ENCODE measurements around the gene CHRND.

Gene CHRND

DNA sequence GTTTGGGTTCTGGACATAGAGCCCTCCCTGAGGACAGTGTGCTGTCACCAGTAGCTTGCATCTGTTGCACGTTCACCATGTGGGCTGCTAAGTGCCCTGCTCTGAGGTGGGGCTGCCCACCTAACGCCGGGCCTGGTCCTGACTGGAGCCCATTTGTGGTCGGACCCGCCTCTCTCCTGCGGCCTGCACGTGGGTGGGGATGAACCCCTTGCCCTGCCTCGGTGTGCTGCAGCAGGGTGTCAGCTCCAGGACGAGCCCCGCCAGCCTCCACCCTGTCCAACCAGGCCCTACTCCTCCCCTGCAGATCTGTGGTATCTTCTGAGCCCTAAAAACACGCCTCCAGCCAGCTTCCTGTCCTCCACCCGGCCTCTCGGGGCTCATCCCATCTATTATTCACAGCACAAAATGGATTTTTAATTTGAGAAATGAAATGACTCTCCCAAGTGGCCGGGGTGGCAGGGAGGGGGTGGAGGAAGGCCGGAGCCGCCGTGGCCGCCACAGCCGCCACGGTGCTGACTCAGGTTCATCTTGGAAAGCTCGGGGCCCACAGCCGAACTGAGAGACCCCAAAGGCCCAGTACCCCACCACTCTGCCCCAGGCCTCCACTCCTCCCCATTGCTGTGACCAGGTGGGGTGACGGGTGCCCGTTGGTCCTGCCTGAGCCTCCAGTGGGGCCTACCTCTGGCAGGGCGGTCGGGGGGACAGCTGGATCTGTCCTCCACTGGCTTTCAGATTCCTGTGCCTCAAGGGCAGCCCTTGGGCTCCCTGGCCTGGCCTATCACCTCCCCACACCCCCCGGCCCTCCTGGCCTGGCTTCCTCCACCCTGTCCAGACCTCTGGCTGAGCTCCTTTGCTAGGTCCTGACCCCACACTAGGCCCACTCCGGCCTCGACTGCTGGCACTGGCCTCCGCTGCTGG lies 35.5 kb upstream of the CHRND start:
- Histone ChIP-seq H3K4me3 (replicated peaks; ENCODE audit: insufficient read depth, low read length) (no peak overlapping the region), H3K27ac (replicated peaks) (no peak overlapping the region), H3K27me3 (ENCODE audit: insufficient read depth, poor library complexity, severe bottlenecking) (peaks cover 40% of the 10 kb centered on the region)
- no peak for TF ChIP-seq CTCF (IDR thresholded peaks at IDR 0.05; ENCODE audit: insufficient read depth, low read length)
- TF ChIP-seq GABPA (IDR thresholded peaks at IDR 0.05; ENCODE audit: low read depth): no peak
- TF ChIP-seq SPI1 (IDR thresholded peaks at IDR 0.05; ENCODE audit: borderline replicate concordance, low read depth): no peak
- no peak for TF ChIP-seq POLR2AphosphoS5 (IDR thresholded peaks at IDR 0.05; ENCODE audit: low read depth)
- TF ChIP-seq, protein P1, sequence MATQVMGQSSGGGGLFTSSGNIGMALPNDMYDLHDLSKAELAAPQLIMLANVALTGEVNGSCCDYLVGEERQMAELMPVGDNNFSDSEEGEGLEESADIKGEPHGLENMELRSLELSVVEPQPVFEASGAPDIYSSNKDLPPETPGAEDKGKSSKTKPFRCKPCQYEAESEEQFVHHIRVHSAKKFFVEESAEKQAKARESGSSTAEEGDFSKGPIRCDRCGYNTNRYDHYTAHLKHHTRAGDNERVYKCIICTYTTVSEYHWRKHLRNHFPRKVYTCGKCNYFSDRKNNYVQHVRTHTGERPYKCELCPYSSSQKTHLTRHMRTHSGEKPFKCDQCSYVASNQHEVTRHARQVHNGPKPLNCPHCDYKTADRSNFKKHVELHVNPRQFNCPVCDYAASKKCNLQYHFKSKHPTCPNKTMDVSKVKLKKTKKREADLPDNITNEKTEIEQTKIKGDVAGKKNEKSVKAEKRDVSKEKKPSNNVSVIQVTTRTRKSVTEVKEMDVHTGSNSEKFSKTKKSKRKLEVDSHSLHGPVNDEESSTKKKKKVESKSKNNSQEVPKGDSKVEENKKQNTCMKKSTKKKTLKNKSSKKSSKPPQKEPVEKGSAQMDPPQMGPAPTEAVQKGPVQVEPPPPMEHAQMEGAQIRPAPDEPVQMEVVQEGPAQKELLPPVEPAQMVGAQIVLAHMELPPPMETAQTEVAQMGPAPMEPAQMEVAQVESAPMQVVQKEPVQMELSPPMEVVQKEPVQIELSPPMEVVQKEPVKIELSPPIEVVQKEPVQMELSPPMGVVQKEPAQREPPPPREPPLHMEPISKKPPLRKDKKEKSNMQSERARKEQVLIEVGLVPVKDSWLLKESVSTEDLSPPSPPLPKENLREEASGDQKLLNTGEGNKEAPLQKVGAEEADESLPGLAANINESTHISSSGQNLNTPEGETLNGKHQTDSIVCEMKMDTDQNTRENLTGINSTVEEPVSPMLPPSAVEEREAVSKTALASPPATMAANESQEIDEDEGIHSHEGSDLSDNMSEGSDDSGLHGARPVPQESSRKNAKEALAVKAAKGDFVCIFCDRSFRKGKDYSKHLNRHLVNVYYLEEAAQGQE (IDR thresholded peaks at IDR 0.05; ENCODE audit: insufficient replicate concordance, low read depth): no peak
- no peak for DNase-seq (ENCODE audit: low read depth in 1 of 2, low spot score in 1 of 2)

- Histone ChIP-seq H3K27ac (replicated peaks) (no peak overlapping the region), H3K4me3 (replicated peaks; ENCODE audit: insufficient read depth, low read length) (no peak overlapping the region), H3K27me3 (ENCODE audit: insufficient read depth, poor library complexity, severe bottlenecking) (peaks cover 34% of the 10 kb centered on the region)
- no peak for DNase-seq (ENCODE audit: low read depth in 1 of 2, low spot score in 1 of 2)
- TF ChIP-seq GABPA (IDR thresholded peaks at IDR 0.05; ENCODE audit: low read depth) (no peak), CTCF (IDR thresholded peaks at IDR 0.05; ENCODE audit: insufficient read depth, low read length) (no peak), SPI1 (IDR thresholded peaks at IDR 0.05; ENCODE audit: borderline replicate concordance, low read depth) (no peak), POLR2AphosphoS5 (IDR thresholded peaks at IDR 0.05; ENCODE audit: low read depth) (no peak)
- TF ChIP-seq, protein P1 (IDR thresholded peaks at IDR 0.05; ENCODE audit: insufficient replicate concordance, low read depth): no peak
Observed at GRCh38 chr2:232491139-232491780, 34.7 kb upstream of the CHRND start.

DNA sequence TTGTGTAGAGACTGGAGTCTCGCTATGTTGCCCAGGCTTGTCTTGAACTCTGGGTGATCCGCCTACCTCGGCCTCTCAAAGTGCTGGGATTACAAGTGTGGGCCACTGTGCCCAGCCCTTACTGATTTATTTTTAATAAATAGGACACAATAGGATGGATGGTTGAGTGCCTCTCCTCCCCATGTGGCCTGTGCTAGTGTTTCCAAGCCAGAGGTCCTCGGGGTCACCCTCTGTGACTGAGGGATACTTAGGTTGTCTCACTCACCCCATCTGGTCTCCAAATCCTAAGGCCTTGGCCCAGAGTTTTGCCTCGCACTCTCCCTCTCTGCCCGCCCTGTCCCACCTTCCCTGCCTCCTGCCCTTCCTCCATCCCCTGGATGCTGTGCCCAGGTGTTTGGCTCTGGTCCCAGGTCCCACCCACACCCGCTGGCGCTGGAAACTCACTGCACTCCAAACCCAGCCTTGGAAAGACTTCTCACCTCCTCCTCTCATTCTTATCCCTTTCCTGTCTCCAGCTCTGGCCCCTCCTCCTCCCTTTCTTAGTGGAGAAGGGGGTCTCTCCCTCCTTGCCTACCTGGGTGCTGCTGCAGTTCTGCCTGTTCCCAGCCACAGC lies 33.6 kb upstream of the CHRND start:
- H3K4me3 ChIP-seq (replicated peaks; ENCODE audit: insufficient read depth, low read length): no peak overlapping the region
- H3K27ac ChIP-seq (replicated peaks): no peak overlapping the region
- peaks cover 25% of the 10 kb centered on the region for H3K27me3 ChIP-seq (ENCODE audit: insufficient read depth, poor library complexity, severe bottlenecking)
- TF ChIP-seq SPI1 (IDR thresholded peaks at IDR 0.05; ENCODE audit: borderline replicate concordance, low read depth) (no peak), GABPA (IDR thresholded peaks at IDR 0.05; ENCODE audit: low read depth) (no peak)
- DNase-seq (ENCODE audit: low read depth in 1 of 2, low spot score in 1 of 2): no peak
